ENCODE data around the gene S100A6.

DNA sequence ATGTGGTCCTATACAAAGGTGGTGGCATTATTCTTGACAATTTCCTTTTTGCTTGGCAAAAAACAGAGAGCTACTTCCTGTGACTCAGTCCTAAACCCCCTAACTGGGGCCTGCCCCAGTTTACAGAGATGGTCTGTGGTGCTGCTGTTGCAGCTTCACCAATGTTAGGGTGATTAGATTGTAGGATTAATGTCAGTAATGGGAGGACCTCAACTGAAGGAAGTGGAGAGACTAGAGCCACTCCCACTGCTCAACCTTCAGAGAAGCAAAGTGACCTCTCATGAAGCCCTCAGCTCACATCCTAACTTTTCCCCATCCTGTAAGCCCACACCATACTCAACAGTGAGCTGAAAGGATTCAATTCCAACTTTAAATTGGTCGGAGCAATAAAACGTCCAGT lies 3.6 kb downstream of the S100A6 start:
- TF ChIP-seq, protein P1, sequence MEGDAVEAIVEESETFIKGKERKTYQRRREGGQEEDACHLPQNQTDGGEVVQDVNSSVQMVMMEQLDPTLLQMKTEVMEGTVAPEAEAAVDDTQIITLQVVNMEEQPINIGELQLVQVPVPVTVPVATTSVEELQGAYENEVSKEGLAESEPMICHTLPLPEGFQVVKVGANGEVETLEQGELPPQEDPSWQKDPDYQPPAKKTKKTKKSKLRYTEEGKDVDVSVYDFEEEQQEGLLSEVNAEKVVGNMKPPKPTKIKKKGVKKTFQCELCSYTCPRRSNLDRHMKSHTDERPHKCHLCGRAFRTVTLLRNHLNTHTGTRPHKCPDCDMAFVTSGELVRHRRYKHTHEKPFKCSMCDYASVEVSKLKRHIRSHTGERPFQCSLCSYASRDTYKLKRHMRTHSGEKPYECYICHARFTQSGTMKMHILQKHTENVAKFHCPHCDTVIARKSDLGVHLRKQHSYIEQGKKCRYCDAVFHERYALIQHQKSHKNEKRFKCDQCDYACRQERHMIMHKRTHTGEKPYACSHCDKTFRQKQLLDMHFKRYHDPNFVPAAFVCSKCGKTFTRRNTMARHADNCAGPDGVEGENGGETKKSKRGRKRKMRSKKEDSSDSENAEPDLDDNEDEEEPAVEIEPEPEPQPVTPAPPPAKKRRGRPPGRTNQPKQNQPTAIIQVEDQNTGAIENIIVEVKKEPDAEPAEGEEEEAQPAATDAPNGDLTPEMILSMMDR (IDR thresholded peaks at IDR 0.05): no peak
- no peak for TF ChIP-seq EP300 (IDR thresholded peaks at IDR 0.05; ENCODE audit: low read depth)
